Medulla oblongata (tissue), 1 donor: Measurements from ENCODE around the gene LSM12.
"Not testable (repeated sequence)": the region's sequence is repeated elsewhere in the genome, so short reads cannot be mapped to it uniquely, and the experiment has no call there.

Experiments
- DNase-seq: peaks from one replicate; pipeline ENCODE4 v3.0.0-alpha.2; 2015; ENCODE audit errors: extremely low spot score

LSM12 gene

DNA sequence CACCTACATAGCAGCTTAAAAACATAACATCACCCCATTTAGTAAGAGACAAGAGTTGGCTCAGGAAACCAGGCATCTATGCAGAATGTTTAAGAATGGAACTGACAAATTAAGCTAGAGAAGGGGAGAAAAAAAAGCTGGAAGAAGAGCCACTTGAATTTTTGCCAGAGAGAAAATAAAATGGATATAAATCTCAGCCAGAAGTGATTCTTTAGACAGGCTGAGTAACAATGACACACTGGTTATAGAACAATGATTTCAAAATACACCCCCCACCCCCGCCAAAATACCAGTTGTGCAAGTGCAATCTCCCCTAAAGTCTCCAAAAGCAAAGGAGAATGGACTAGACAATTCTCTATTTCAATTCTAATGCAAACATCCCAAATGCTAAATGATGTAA lies 22.4 kb downstream of the LSM12 start:
- no peak for DNase-seq

DNA sequence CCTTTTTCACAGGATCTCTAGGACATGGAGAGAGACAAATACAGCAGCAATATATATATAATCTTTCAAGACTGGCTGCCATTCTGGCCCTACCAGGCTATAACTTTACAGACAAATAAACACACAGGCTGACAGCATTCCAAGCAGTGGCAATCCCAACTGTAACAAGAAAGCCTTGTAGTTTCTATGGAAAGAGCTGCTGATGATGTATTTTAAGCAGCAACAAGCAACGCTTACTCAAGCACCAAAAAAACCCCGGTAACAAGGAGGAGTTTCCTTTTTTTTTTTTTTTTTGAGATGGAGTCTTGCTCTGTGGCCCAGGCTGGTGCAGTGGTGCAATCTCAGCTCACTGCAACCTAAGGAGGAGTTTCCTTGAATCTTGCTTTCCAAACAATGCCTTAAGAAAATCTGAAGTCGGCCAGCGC lies 23.2 kb downstream of the LSM12 start:
- no peak for DNase-seq

- DNase-seq, result no peak
Observed at GRCh38 chr17:44039829-44040635, 26.4 kb downstream of the LSM12 start.

DNA sequence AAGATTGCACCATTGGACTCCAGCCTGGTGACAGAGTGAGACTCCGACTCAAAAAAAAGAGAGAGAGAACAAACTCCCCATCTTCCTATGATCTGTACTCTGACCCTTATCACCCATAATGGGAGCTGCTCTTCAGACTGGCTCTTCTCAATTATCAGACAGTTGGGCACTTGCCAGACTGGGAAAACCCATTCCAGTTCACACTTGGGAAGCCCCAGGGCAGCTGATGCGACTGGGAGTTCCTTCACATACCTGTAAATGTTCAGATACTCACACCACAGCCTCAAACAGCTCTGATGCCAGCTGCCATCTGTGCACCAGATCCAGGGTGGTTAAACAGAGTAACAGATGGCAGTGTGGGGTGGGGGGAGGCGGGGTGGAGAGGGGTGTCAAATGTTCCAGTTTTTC lies 27.9 kb downstream of the LSM12 start:
- DNase-seq, result no peak

DNA sequence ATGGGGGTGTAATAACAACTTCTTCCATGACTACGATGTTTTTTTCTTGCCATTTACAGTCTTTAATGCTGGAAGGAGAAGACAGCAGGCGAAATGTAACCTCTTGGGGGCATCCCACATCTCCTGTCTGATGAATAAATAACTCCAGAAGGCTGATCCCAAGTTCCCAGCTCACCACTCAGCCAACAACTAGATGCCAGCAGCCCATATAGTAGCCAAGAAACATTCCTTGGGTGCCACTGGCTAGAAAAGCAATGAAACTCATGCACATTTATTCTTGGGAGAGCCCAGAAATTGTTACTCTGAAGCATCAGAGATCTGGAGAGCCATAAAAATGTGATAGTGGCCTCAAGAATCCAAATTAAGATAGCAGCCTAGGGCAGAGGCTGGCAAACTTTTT lies 29.0 kb downstream of the LSM12 start:
- no peak for DNase-seq

- not testable (repeated sequence) for DNase-seq
Observed at GRCh38 chr17:44034688-44035087, 31.8 kb downstream of the LSM12 start.

GRCh38 chr17:44033861-44034408 lies 32.5 kb downstream of the LSM12 start:
- DNase-seq, result no peak

- no peak for DNase-seq
Observed at GRCh38 chr17:44030482-44030881, 36.0 kb downstream of the LSM12 start.

DNA sequence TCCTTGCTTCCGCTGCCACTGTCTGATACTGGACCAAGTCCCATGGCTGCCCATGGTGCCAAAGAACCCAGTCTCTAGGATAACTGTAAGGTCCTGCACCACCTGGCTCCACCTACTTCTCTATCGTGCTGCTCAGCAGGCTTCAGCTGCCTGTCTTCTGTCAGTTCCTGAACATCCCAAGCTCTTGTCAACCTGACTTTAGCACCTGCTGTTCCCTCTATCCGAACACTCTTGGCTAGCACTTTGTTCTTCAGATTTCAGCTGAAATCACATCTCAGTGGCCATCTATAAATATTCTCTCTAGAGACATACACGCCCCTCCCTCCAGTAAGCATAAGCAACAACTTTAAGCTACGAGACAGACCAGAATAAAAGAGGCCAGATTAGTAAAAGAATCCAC lies 36.7 kb downstream of the LSM12 start:
- DNase-seq, result no peak

DNA sequence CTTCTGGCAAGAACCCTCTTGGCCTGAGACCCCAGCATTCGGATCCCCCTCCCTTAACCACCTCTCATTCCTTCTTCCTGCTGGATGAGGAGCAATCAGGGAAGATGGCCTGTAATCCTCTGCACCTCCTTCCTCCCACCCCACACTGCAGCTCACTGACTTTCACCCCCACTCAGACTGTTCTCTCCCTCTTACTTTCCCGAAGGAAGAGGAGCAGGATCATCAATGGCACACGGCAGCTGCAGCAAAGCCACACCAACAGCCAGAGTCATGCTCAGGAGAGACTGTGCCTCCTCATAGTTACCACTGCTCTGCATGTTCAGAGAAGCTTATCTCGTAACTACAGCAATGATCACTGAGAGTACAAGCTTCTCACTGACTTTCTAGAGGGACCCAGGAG lies 41.6 kb downstream of the LSM12 start:
- DNase-seq, result no peak

DNA sequence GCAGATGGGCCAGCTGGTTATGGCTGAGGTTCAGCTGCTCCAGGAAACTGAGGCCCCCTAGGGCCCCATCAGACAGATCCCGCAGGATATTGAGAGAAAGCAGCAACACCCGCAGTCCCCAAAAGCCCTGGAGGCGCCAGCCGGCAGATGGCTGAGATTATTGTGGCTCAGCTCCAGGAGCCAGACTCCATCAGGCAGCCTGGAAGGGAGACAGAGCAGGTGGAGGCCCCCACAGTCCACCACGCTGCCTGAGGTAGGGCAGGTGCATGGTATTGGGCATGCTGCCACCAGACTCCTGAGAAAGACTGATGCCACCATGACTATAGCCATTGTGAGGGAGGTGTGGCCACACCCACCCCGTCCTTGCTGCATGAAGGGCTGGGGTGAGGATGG lies 42.2 kb downstream of the LSM12 start:
- no peak for DNase-seq

DNA sequence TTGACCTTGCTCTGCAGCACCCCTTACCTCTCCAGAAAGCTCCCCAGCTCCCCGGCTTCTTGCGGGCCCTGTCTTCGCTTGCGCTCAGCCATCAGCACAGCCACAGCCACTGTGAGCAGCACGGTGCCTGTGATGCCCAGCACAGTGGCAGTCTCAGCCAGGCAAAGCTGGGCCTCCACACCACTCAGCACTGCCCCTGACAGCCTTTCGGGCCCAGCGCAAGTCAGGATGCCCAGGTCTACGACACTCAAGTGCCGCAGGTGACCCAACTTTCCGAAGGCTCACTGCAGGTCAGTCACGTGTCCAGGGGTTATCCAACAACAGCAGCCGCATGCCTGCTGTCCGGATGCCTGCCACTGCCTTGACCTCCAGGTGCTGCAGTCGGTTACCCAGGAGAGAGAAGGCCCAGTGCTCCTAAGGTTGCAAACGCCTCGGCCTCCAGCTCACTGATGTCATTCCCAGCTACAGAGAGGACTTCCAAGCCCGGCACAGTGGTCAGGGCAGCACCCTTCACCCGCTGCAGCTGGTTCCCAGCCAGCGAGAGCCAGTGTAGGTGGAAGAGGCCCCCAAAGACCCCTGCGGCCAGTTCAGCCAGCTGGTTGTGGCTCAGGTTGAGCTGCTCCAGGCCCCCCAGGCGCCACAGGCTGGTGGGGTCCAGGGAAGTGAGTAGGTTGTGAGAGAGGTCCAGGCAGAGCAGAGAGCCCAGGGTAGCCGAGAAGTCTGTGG lies 42.8 kb downstream of the LSM12 start:
- DNase-seq, result no peak

GRCh38 chr17:44022246-44022645 lies 44.2 kb downstream of the LSM12 start:
- DNase-seq, result no peak

- DNase-seq, result not testable (repeated sequence)
Observed at GRCh38 chr17:44021227-44021626, 45.2 kb downstream of the LSM12 start.

DNA sequence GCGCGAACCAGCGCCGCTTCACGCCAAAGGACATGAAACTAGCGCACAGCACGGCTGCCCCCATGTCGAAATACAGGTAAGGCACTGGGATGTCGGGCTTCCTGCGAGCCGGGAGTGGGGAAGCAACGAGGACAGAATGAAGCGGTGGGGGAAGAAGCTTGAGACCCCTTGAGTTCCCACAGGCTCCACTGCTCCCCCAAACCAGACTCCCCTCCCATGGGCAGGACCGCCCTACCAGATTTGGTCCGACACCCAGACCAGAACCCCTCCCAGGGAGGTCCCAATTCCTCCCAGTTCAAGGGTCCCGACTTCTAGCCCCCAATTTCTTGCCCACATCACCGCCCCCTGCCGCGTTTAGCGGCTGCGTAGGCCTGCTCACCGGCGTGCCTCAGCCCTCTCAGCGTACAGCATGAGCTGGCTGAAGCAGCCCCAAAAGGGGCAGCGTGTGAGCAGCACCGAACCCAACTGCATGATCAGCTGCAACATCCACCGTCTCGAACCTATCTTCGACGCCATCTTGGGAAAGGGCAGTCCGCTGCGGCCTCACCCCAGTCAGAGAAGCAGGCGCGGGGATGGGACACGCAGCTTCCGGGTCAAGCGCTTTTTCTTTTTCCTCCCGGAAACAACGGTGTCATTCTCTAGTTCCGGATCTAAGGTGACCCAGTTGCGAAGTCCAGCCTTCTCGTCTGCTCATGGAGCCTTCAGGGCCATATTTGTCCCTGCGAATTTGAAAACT lies 51.9 kb downstream of the LSM12 start, which contains the start of gene TMEM101:
Gene TMEM101 (minus strand): TSS at position 527 of the 736 bp plus-strand sequence. CDS start 11 bp downstream, at position 516.
- DNase-seq, result peak; percentile 95

- DNase-seq, result no peak
Observed at GRCh38 chr17:44014133-44014436, 52.4 kb downstream of the LSM12 start.

DNA sequence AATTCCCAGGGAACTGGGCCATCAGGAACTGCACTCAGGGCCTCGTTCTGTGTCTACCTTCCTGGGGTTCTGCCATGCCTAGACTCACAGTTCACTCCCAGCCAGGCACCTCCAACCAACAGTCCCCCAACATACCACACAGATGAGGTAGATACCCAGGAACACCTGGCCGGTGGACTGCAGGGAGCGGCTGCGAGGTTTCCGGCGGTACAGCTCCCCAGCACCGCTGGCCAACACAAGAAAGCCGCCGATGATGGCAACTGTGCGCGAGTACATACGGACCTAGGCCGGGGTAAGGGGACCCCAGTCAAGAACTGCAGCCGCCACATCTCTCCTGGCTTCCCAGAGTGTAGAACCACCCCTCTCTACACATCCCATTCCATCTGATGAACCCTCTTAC lies 53.6 kb downstream of the LSM12 start:
- DNase-seq, result no peak

GRCh38 chr17:44012391-44012790 lies 54.1 kb downstream of the LSM12 start:
- DNase-seq, result no peak

DNA sequence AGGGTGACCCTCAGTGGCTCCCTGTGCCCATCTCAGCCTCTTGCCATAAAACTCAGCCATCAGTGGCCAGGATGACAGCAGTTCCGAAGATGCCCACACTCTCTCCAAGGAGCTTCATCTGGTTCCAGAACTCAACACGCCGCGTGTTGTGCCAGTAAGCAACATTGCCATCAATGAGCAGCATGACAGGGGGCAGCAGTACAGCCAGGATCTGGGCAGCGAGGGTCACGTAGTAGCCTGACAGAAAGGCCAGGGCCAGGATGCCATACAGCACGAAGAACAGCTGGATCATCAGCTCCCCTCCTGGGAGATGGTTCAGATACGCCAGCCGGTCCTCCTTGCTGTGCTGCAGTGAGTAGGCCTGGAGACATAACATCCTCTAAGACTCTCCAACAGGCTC lies 54.6 kb downstream of the LSM12 start:
- no peak for DNase-seq

GRCh38 chr17:44010966-44011647 lies 55.4 kb downstream of the LSM12 start:
- DNase-seq, result no peak

DNA sequence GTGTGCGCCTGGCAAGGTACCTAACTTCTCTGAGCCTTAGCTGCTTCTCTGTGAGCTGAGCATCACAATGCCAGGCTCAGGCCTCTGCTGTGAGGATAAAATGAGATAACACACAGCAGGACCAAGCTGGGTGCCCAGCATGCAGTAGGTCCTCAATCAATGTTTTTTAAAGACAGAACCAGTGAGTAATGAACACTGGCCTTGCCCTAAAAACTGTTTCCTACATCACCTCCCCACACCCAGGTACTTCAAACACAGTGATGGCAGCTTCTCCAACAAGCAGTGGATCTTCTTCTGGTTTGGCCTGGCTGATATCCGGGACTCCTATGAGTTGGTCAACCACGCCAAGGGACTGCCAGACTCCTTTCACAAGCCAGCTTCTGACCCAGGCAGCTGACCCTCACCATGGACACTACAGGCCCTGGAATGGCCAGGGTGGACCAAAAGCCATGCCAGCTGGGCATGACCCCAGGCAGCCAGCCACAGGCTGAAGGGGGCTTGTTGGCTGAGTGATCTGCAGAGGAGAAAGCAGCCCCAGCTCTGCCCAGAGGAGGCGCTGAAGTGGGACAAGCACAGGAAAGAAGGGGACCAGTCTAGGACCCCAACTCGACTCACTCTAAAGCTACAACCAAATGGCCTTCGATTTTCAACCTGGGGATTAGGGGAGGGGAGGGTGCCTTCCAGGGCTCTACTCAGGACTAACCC lies 58.1 kb downstream of the LSM12 start:
- DNase-seq, result no peak
